Measurements from ENCODE around the gene FARSB.

Gene FARSB

DNA sequence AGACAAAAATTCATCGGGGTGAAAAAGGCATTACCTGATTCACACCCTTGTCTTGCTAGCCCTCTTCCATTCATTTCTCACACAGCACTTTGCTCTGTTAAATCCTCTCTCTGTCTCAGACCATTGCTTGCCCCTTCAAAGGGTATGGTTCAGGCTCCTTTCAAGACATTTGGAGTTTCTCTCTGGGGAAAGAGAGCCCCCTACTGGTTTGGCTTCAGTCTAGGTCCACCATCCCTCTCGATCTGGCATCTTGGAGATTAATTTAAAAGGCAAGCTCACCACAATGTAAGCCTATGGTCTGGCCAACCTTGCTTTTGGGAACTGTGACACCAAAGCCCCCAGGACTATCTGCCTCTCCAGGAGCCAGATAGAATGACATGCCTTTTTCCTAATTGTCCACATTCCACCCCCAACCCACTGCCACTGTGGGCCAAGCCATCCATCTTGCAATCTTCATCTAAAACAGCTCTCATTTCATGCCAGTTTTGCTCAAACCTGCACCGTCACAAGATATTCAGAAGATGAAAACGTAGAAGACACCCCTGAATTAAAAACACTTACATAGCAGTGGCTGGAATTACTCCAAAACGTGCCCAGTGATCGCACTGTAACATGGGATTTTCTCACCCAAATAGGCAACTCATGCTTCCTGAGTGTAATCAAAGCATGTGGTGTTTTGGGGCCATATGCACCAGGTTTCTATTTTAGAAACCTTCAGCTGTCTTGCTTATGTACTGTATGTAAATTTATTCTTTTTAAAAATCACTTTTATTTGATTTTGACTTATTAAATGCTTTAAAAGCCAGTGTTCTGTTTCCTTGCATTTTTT is 93.9 kb downstream of the FARSB start:
- no peak for DNase-seq (ENCODE audit: low read depth, low spot score)

GRCh38 chr2:222561151-222561550 is 94.7 kb downstream of the FARSB start:
- DNase-seq (ENCODE audit: low read depth, low spot score): no peak

DNA sequence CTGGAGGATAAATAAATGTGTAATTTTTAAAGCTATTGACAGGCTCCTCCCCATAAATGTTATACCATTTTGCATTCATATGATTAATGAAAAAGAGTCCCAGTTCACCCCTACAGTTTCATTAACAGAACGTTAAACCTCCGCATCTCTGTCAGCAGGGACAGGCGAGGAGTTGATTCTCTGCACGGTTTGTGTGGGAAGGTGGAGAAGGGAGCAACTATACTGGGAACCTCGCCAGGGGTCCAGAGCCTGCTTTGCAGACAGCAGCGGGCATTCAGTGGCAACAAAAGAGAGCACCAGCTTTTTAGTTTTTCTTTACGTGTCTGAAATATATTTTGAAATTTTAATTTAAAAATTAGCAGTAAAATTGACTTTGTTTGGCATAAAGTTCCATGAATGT is 101.4 kb downstream of the FARSB start:
- no peak for DNase-seq (ENCODE audit: low read depth, low spot score)

GRCh38 chr2:222548992-222549391 is 106.9 kb downstream of the FARSB start:
- peak; percentile 21 for DNase-seq (ENCODE audit: low read depth, low spot score)

DNA sequence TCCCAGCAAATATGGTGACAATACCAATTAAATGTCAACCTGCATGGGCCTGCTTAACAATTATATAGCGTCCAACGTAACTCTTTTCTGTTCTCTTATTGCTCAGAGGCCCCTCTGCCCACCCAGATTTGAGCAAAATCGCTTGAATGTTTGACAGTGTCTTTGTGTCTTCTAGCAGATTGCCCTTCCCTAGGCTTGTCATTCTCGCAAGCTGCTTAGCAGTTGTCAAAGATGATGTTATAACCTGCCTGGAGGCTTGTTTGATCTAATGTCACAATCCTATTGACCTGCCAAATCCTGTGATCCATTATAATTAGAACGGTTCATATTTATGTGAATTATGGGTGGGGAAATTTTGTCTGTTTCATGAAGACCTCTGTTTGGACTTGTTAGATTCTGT is 108.8 kb downstream of the FARSB start:
- DNase-seq (ENCODE audit: low read depth, low spot score): no peak

DNA sequence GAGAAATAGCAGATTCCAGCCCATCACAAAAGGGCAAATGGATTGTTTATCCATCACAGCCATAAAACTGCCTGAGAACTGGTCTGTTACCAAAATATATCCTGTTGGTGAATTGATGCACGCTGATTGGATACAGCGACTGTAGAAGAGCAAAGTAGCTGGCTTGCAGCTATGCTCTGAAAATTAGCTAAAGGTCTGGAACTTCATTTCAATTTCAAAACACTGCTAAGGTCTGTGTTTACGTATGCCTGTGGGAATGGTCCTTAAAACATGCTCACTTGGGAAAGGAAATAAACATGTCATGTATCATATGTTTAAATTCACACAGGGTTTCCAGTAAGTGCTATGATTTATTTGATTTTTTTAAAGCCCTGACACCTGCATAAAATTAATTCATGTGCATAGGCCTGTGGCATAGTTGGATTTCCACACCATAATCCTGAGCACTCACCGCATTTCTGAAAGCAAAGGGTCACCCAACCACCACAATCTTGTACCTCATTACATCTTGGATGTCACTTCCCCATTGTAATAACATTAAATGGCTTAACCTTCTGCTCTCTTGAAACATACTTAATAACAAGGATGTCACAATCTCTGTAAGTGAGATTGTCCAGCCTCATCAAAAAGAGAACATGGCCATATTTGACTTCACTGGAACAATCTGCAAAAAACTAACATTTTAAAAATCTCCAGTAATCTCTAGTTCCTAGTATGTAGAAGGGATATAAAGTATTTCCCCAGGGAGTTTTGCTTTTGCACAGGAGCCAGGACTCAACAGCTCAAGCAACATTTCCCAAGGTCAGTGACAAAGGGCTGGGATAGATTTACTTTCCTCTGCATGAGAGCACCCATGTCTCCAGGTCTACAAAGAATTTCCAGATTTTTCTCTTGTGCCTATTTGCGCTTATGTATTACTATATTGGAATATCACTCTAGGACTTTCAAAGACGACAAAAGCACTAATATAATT is 109.8 kb downstream of the FARSB start:
- no peak for DNase-seq (ENCODE audit: low read depth, low spot score)

GRCh38 chr2:222544661-222545060 is 111.2 kb downstream of the FARSB start:
- no peak for DNase-seq (ENCODE audit: low read depth, low spot score)

DNA sequence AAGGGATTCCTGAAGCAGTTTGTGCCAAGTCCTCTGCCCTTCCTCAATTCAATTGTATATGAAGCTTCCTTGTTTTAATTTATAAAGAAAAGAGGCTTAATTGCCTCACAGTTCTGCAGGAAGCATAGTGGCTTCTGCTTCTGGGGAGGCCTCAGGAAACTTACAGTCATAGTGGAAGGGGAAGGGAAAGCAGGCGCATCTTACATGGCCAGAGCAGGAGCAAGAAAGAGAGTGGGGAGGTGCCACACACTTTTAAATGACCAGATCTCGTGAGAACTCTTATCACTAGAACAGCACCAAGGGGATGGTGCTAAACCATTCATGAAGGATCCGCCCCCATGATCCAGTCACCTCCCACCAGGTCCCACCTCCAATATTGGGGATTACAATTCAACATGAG is 117.4 kb downstream of the FARSB start:
- DNase-seq (ENCODE audit: low read depth, low spot score): no peak

- DNase-seq (ENCODE audit: low read depth, low spot score): no peak
Observed at GRCh38 chr2:222535477-222535876, 120.4 kb downstream of the FARSB start.

DNA sequence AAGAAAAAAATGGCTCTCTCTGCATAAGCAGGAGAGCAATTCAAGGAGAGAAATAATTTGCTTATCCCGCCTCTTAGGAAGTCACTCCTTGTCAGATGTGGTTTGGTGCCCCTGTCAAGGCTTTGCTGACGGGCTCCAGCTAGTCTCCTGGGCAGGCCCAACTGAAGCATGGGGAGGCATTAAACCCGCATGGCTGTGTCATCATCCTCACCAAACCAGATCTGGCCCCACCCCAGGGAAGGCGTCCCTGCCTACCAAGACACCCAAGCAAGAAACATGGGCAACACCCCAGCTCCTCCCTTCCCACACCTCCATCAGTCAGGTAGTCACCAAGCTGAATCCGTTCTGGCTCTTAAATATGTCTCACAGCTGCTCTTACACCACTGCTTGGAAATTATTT is 123.6 kb downstream of the FARSB start:
- no peak for DNase-seq (ENCODE audit: low read depth, low spot score)

- no peak for DNase-seq (ENCODE audit: low read depth, low spot score)
Observed at GRCh38 chr2:222526480-222527277, 129.2 kb downstream of the FARSB start.

DNA sequence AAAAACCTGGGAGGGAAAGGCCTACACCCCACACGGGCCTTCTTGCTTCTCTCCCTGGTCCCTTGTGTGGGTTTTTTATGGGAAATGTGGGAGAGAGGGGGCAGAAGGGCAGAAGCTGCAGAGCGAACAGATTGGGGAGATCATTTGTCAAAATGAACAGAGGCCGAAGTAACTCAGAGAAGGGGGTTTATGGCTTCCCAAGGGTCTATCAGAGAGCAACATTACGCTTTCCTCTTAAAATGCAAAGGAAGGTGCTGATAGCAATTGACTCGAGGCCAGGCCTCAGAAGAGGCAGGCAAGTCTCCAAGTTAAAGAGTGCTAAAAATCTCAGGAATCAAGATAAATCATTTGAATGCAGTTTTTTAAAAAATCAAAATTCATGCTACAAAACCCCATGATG is 130.1 kb downstream of the FARSB start:
- DNase-seq (ENCODE audit: low read depth, low spot score): no peak

- no peak for DNase-seq (ENCODE audit: low read depth, low spot score)
Observed at GRCh38 chr2:222523783-222524544, 131.9 kb downstream of the FARSB start.

- DNase-seq (ENCODE audit: low read depth, low spot score): no peak
Observed at GRCh38 chr2:222522082-222522481, 133.8 kb downstream of the FARSB start.

DNA sequence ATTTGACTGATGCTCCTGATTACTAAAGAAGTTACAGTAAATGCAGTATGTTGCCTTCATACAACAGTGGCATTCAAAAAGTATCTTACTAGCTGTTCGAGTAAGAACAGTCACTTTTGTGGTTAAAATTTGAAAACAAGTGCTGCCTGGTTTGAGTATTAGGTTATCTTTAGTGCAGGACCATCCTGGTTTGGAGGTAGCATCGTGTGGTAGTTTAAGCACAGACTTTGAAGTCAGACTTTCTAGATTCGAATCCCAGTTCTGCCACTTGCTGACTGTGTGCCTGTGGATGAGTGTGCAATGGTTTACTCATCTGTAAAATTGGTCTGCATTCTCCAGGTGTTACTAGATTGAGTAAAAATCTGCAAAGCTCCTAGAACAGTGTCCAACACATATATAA is 134.8 kb downstream of the FARSB start:
- DNase-seq (ENCODE audit: low read depth, low spot score): no peak

All from smooth muscle cell of the brain vasculature (primary cell).